ENCODE measurements around the gene CD300H.

CD300H gene

GRCh38 chr17:74567397-74567796, at the start of gene CD300H:
CD300H (minus strand) TSS chr17:74567509.
- DNase-seq (ENCODE audit: low spot score): no peak

GRCh38 chr17:74616696-74617095, 49.4 kb upstream of the CD300H start:
- DNase-seq (ENCODE audit: low spot score): no peak

GRCh38 chr17:74612046-74612445, 44.7 kb upstream of the CD300H start:
- no peak for DNase-seq (ENCODE audit: low spot score)

GRCh38 chr17:74610108-74610507, 42.8 kb upstream of the CD300H start:
- no peak for DNase-seq (ENCODE audit: low spot score)

GRCh38 chr17:74608511-74608910, 41.2 kb upstream of the CD300H start:
- DNase-seq (ENCODE audit: low spot score): no peak

GRCh38 chr17:74607221-74607620, 39.9 kb upstream of the CD300H start:
- no peak for DNase-seq (ENCODE audit: low spot score)

- DNase-seq (ENCODE audit: low spot score): no peak
Measured at GRCh38 chr17:74606050-74606449, 38.7 kb upstream of the CD300H start.

- DNase-seq (ENCODE audit: low spot score): no peak
Measured at GRCh38 chr17:74605361-74605760, 38.1 kb upstream of the CD300H start.

GRCh38 chr17:74604761-74605160, 37.5 kb upstream of the CD300H start:
- DNase-seq (ENCODE audit: low spot score): no peak

GRCh38 chr17:74604200-74604599, 36.9 kb upstream of the CD300H start:
- DNase-seq (ENCODE audit: low spot score): no peak

GRCh38 chr17:74603746-74604145, 36.4 kb upstream of the CD300H start:
- DNase-seq (ENCODE audit: low spot score): no peak

- DNase-seq (ENCODE audit: low spot score): no peak
Measured at GRCh38 chr17:74603037-74603635, 35.8 kb upstream of the CD300H start.

- peak; percentile 22 for DNase-seq (ENCODE audit: low spot score)
Measured at GRCh38 chr17:74601944-74602572, 34.7 kb upstream of the CD300H start.

GRCh38 chr17:74599448-74599939, 32.2 kb upstream of the CD300H start:
- DNase-seq (ENCODE audit: low spot score): no peak

GRCh38 chr17:74599023-74599399, 31.7 kb upstream of the CD300H start:
- DNase-seq (ENCODE audit: low spot score): no peak

GRCh38 chr17:74598346-74599022, 31.2 kb upstream of the CD300H start:
- no peak for DNase-seq (ENCODE audit: low spot score)

- no peak for DNase-seq (ENCODE audit: low spot score)
Measured at GRCh38 chr17:74597069-74597790, 29.9 kb upstream of the CD300H start.

GRCh38 chr17:74595037-74595750, 27.9 kb upstream of the CD300H start:
- DNase-seq (ENCODE audit: low spot score): no peak

GRCh38 chr17:74592087-74592990, 25.0 kb upstream of the CD300H start, which contains the start of gene CD300LD:
CD300LD (minus strand) TSS chr17:74592283; CDS start chr17:74592202, 81 bp downstream.
- no peak for DNase-seq (ENCODE audit: low spot score)

- DNase-seq (ENCODE audit: low spot score): no peak
Measured at GRCh38 chr17:74591503-74591902, 24.2 kb upstream of the CD300H start.

- no peak for DNase-seq (ENCODE audit: low spot score)
Measured at GRCh38 chr17:74585711-74586110, 18.4 kb upstream of the CD300H start.

All from CD4-positive, alpha-beta T cell treated with Interleukin-2 at 100 ng/mL for 4 hours (primary cell).